Endothelial cell of umbilical vein (primary cell): Measurements from ENCODE around the gene SPATA19.

Experiments
- EZH2 ChIP-seq: IDR thresholded peaks from 2 replicates; pipeline ENCODE4 v1.6.1; 2012; ENCODE audit warnings: borderline replicate concordance, low read depth, mild to moderate bottlenecking, moderate library complexity, low read length, inconsistent platforms; ENCODE audit not compliant: severe bottlenecking
- JUN ChIP-seq: IDR thresholded peaks from 2 replicates; pipeline ENCODE4 v1.6.1; 2011; ENCODE audit warnings: borderline replicate concordance, low read depth; ENCODE audit not compliant: insufficient read length, insufficient read depth
- POLR2A ChIP-seq: IDR thresholded peaks from 2 replicates; pipeline ENCODE4 v1.6.1; 2012; ENCODE audit warnings: low read depth, mild to moderate bottlenecking, control low read depth, low read length
- POLR2AphosphoS5 ChIP-seq: IDR thresholded peaks from 2 replicates; pipeline ENCODE4 v1.6.1; 2012; ENCODE audit warnings: low read depth, mild to moderate bottlenecking, control low read depth, low read length, moderate library complexity; ENCODE audit not compliant: insufficient read depth
- TF ChIP-seq, protein P1 (sequence below), 2 donors: IDR thresholded peaks; 1 replicate in 1 of 2; 2 replicates in 1 of 2; pipeline ENCODE4 v1.5.1; 2011; ENCODE audit warnings: low read length in 2 of 2, mild to moderate bottlenecking in 2 of 2, moderate library complexity in 2 of 2, control low read depth in 1 of 2, inconsistent platforms in 1 of 2, low read depth in 1 of 2; ENCODE audit not compliant: insufficient read depth in 1 of 2; ENCODE audit errors: extremely low read depth in 1 of 2

DNA sequence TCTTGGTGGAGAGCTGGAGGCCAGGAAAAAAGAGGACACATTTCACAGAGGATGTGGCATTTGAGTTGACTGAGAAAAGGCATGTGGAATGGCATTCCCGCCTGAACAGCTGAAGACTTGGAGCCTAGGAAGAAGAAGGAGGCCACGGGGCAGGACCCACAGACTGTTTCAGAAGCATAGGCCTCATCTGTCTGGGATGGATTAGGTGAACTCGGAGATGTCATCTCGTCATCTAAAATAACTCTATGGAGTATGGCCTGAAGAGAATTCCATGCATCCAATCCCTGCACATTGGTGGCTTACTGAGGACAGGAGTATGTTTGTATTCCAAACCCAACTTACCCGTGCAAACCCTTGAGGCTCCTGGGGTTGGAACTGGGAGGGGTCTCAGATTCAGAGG, 16.4 kb downstream of the SPATA19 start:
- TF ChIP-seq, protein P1, sequence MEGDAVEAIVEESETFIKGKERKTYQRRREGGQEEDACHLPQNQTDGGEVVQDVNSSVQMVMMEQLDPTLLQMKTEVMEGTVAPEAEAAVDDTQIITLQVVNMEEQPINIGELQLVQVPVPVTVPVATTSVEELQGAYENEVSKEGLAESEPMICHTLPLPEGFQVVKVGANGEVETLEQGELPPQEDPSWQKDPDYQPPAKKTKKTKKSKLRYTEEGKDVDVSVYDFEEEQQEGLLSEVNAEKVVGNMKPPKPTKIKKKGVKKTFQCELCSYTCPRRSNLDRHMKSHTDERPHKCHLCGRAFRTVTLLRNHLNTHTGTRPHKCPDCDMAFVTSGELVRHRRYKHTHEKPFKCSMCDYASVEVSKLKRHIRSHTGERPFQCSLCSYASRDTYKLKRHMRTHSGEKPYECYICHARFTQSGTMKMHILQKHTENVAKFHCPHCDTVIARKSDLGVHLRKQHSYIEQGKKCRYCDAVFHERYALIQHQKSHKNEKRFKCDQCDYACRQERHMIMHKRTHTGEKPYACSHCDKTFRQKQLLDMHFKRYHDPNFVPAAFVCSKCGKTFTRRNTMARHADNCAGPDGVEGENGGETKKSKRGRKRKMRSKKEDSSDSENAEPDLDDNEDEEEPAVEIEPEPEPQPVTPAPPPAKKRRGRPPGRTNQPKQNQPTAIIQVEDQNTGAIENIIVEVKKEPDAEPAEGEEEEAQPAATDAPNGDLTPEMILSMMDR (IDR thresholded peaks at IDR 0.05; ENCODE audit: extremely low read depth in 1 of 2, insufficient read depth in 1 of 2, low read depth in 1 of 2, low read length in 2 of 2), result no peak
- TF ChIP-seq POLR2AphosphoS5, result no peak
- no peak for TF ChIP-seq EZH2
- TF ChIP-seq POLR2A, result no peak
- no peak for TF ChIP-seq JUN
